Stimulated activated CD8-positive, alpha-beta memory T cell treated with anti-CD3 and anti-CD28 coated beads, Interleukin-7, amount 100 ng/mL, for 48 hours (primary cell): ENCODE data around the gene DCDC2C.

Experiments used
- DNase-seq, 2 donors: peaks; one replicate each; pipeline ENCODE4 v3.0.0-alpha.2; 2020; ENCODE audit warnings: low read depth in 1 of 2; ENCODE audit errors: extremely low read depth in 1 of 2

DCDC2C gene

GRCh38 chr2:3876221-3876620 is 172.8 kb downstream of the DCDC2C start:
- DNase-seq: no peak

GRCh38 chr2:3876685-3877084 is 173.3 kb downstream of the DCDC2C start:
- no peak for DNase-seq

GRCh38 chr2:3885629-3886628 is 182.6 kb downstream of the DCDC2C start:
- DNase-seq: no peak

- no peak for DNase-seq
Measured at GRCh38 chr2:3895021-3895420, 191.6 kb downstream of the DCDC2C start.
